HG03025 (cell line): ENCODE results near the gene TNNI2.

Experiments used
- ATAC-seq: cut with Tn5 transposase; IDR thresholded peaks from one replicate; pipeline ENCODE4 v1.9.1; 2021; ENCODE audit warnings: mild to moderate bottlenecking, moderate library complexity; ENCODE audit not compliant: unreplicated experiment, low FRiP score

TNNI2 gene

GRCh38 chr11:1844221-1845094, 5.7 kb downstream of the TNNI2 start:
- ATAC-seq: no peak

- no peak for ATAC-seq
These were observed 6.3 kb downstream of the TNNI2 start for GRCh38 chr11:1845095-1845429.

- ATAC-seq: no peak
These were observed 7.0 kb downstream of the TNNI2 start for GRCh38 chr11:1845561-1846452.

- no peak for ATAC-seq
These were observed 7.7 kb downstream of the TNNI2 start for GRCh38 chr11:1846453-1846932.

- ATAC-seq: no peak
These were observed 8.4 kb downstream of the TNNI2 start for GRCh38 chr11:1847006-1847735.

GRCh38 chr11:1847926-1848639, 9.3 kb downstream of the TNNI2 start:
- ATAC-seq: no peak

GRCh38 chr11:1848640-1849430, 10.1 kb downstream of the TNNI2 start:
- ATAC-seq: no peak

GRCh38 chr11:1851468-1852180, 12.8 kb downstream of the TNNI2 start:
- ATAC-seq: no peak

GRCh38 chr11:1852271-1852876, 13.6 kb downstream of the TNNI2 start:
- no peak for ATAC-seq

- ATAC-seq: peak; percentile 39
These were observed 14.1 kb downstream of the TNNI2 start, which contains the start of gene LSP1 for GRCh38 chr11:1852877-1853276. LSP1 (plus strand) TSS chr11:1853084; CDS start chr11:1853145, 61 bp downstream.

- ATAC-seq: no peak
These were observed 14.8 kb downstream of the TNNI2 start for GRCh38 chr11:1853376-1854131.

- no peak for ATAC-seq
These were observed 15.6 kb downstream of the TNNI2 start for GRCh38 chr11:1854132-1854948.

- ATAC-seq: no peak
These were observed 16.4 kb downstream of the TNNI2 start for GRCh38 chr11:1854949-1855885.

GRCh38 chr11:1855886-1856265, 17.1 kb downstream of the TNNI2 start:
- no peak for ATAC-seq

GRCh38 chr11:1856306-1857005, 17.7 kb downstream of the TNNI2 start:
- no peak for ATAC-seq
